Loucy (cell line): ENCODE measurements around the gene ITGB6.

Experiments
- CTCF ChIP-seq: fragments of 200-600 bp; sonication (generic); conservative IDR thresholded peaks from 2 replicates; pipeline ENCODE4 v1.5.1; 2014; ENCODE audit warnings: mild to moderate bottlenecking, antibody characterized with exemption, low read length
- EZH2phosphoT487 ChIP-seq: fragments of 200-600 bp; IDR thresholded peaks from 2 replicates; pipeline ENCODE4 v1.6.1; 2018; ENCODE audit warnings: antibody characterized with exemption, mild to moderate bottlenecking, moderate library complexity, borderline replicate concordance

DNA sequence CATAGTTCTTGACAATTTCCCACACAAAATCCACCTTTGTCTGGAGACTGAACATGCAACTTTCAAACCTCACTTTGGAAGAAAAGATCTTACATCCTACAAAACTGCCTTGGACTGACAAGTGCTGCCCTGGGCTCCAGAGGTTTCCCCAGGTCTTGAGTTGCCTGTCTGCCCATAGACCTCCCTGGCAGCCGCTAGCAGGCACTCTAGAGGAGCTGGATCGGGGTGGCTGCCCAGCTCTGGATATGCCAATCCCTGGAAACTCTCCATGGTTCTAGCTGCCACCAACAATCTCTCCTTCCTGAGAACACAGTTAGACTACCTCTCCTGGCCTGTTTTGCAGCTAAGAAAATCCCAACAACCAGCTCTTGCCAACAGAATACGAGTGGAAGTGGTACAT is 3.4 kb upstream of the ITGB6 start:
- TF ChIP-seq CTCF (no peak), EZH2phosphoT487 (no peak)
